GM20431 (cell line): ENCODE data around the gene S100A1.
"Not testable (repeated sequence)": the region's sequence is repeated elsewhere in the genome, so short reads cannot be mapped to it uniquely, and the experiment has no call there.

Experiments
- in situ Hi-C: fragments of 300-500 bp; cut with MseI, MboI; formaldehyde crosslinking; loops from one replicate; pipeline ENCODE4 v1.15.0; 2020; ENCODE audit warnings: low sequenced_read_pairs; ENCODE audit not compliant: unreplicated experiment

Gene S100A1

DNA sequence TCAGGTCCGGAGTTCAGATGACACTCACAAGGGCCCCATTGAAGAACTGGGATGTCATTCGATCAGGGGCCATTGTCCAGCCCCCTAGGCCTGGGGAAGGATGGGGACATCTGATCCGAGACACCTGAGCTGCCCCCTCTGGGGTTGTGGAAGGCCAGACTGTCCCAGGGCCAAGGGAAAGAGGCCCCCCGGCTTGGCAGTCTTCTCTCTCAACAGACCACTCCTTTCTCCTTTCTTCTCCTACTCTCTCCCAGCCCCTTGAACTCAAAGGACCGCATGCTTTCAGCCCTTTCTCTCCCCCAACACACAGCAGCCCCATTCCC lies 1.1 kb downstream of the S100A1 start:
- in situ Hi-C loops, result no loop called here

GRCh38 chr1:153629971-153630370 lies 1.7 kb downstream of the S100A1 start:
- in situ Hi-C loops, result no loop called here

GRCh38 chr1:153630384-153630783 lies 2.1 kb downstream of the S100A1 start:
- in situ Hi-C loops, result no loop called here

- in situ Hi-C loops, result no loop called here
Measured at GRCh38 chr1:153631047-153632022, 3.1 kb downstream of the S100A1 start.

DNA sequence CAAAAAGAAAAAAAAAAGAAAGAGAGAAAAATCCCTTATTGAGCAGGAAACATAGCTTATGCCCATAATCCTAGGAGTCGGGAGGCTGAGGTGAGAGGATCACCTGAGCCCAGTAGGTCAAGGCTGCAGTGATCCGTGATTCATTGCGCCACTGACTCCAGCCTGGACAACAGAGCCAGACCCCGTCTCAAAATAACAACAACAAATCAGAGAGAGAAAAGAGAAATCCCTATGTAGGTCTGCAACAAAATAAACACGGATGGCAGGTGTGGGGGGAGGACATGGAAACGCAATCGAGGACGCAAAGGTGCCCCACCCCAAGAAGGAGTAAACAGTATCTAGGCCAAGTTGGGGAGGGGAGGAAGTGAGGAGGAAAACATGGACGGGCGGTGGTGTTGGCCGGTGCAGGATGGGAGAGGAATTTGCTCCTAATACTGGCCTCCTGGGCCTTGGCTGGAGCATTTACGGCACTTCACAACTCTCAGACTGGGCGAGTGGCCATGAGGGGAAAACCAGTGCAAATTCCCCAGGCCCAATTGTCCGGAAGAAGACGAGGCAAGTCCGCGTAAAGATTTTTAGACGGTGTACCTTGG lies 5.0 kb downstream of the S100A1 start:
- in situ Hi-C loops, result no loop called here

DNA sequence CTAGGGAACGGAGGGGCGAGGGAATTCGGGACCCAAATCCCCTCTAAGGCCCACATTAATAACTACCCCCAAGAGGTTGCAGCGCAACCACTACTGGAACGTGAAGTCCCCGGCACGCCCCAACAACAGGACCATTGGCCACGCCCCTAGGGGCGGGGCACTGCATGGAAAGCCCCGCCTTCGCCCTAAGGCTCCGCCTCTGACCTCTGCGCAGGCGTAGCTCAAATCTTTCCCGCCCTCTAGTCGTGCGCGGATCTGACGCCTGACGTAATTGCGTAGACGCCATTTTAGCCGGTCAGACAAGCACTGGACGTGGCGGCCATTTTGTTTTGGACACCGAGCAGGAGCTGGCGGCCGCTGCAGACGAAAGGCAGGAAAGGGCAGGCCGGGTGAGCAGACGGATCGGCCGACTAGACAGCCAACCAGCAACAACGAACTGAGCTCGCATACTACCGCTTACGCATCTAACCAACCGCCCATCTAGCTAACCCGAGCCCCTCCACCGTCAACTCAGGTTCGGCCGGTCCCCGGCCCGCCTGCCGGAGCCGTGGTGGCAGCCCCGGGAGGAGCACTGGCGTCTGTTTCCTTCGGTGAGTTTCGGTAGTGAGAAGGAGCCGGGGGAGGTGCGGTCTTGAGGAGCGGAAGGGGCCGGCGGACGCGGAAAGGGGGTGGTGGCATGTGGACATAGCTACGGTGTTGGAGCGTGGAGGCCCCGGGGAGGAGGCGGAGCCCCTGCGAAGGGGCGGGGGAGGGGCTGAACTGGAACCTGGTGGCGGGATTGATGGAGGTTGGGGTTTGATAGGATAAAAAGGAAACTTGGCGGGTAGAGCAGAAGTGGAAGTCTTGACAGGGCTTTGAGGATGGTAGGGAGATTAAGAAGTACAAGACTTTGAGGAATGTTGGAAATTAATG lies 5.8 kb downstream of the S100A1 start, which contains the start of gene CHTOP:
Gene CHTOP (plus strand): TSS at position 313 of the 912 bp plus-strand sequence. CDS start 2,523 bp downstream, outside the sequence.
- in situ Hi-C loops, result no loop called here

DNA sequence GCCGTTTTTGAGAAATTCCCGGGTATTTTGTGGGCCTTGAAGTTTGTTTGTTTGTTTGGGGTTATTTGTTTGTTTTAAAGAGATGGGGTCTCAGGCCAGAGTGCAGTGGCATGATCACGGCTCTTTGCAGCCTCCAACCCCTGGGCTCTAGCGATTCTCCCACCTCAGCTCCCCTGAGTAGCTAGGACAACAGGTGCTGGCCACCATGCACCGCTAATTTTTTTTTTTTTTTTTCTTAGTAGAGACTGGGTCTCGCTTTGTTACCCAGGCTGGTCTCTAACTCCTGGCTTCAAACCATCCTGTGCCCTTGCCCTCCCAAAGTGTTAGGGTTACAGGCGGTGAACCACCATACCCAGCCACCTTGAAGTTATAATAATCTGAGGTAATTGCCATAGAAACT lies 7.6 kb downstream of the S100A1 start:
- in situ Hi-C loops, result no loop called here

GRCh38 chr1:153636312-153636711 lies 8.1 kb downstream of the S100A1 start:
- in situ Hi-C loops, result no loop called here

DNA sequence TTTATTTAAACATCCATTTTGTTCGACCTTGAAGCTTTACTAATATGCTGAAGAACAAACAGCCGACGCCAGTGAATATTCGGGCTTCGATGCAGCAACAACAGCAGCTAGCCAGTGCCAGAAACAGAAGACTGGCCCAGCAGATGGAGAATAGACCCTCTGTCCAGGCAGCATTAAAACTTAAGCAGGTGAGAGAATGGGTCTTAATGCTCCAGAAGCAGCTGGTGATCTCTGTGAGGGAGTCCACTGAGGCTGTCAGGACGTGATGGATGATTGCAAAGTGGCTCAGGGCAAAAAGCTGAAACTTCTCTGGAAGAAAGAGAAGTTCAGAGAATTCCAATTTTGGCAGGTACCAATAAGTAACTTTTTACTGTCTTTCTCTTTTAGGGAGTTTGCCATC lies 10.0 kb downstream of the S100A1 start:
- in situ Hi-C loops, result no loop called here

GRCh38 chr1:153639280-153639679 lies 11.0 kb downstream of the S100A1 start:
- in situ Hi-C loops, result no loop called here

DNA sequence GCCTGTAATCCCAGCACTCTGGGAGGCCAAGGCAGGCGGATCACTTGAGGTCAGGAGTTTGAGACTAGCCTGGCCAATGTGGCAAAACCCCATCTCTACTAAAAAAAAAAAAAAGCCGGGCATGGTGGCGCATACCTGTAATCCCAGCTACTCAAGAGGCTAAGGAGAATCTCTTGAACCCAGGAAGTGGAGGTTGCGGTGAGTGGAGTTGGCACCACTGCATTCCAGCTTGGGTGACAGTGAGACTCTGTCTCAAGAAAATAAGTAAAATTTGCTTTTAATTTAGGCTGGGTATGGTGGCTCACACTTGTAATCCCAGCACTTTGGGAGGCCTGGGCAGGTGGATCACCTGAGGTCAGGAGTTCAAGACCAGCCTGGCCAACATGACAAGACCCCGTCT lies 12.0 kb downstream of the S100A1 start:
- in situ Hi-C loops, result not testable (repeated sequence)

DNA sequence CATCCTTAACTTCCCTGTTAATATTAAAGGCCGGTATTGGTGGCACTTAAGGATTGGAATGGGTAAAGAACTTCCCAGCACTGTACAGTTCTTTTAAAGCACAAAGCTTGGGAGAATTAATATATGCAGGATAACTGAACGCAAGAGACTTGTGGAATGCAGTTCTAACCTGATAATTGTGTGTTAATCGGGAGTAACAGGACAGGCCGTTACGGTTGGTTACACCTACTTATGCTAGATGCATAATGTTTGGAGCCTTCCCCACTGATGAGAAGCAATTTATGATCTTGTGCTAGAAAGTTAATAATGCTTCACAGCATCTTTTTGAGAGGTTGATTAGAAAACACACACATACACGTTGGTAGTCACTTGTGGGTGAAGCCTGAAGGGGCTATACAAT lies 12.6 kb downstream of the S100A1 start:
- in situ Hi-C loops, result no loop called here

DNA sequence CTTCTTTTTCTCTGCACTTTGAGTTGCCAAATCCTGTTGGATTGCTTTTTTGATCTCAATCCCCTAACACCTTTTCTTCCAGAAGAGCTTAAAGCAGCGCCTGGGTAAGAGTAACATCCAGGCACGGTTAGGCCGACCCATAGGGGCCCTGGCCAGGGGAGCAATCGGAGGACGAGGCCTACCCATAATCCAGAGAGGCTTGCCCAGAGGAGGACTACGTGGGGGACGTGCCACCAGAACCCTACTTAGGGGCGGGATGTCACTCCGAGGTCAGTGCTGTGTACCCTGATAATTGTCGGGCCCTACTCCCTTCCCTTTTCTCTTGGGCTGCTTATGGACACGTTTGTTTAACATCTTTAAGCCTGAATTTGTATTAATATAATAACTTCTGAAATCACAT lies 13.9 kb downstream of the S100A1 start:
- in situ Hi-C loops, result no loop called here

- in situ Hi-C loops, result no loop called here
Measured at GRCh38 chr1:153643100-153643499, 14.9 kb downstream of the S100A1 start.

GRCh38 chr1:153643816-153644215 lies 15.6 kb downstream of the S100A1 start:
- in situ Hi-C loops, result no loop called here

- in situ Hi-C loops, result no loop called here
Measured at GRCh38 chr1:153646672-153647345, 18.6 kb downstream of the S100A1 start.

- in situ Hi-C loops, result no loop called here
Measured at GRCh38 chr1:153647346-153647714, 19.1 kb downstream of the S100A1 start.

- in situ Hi-C loops, result no loop called here
Measured at GRCh38 chr1:153648000-153648643, 19.9 kb downstream of the S100A1 start.

DNA sequence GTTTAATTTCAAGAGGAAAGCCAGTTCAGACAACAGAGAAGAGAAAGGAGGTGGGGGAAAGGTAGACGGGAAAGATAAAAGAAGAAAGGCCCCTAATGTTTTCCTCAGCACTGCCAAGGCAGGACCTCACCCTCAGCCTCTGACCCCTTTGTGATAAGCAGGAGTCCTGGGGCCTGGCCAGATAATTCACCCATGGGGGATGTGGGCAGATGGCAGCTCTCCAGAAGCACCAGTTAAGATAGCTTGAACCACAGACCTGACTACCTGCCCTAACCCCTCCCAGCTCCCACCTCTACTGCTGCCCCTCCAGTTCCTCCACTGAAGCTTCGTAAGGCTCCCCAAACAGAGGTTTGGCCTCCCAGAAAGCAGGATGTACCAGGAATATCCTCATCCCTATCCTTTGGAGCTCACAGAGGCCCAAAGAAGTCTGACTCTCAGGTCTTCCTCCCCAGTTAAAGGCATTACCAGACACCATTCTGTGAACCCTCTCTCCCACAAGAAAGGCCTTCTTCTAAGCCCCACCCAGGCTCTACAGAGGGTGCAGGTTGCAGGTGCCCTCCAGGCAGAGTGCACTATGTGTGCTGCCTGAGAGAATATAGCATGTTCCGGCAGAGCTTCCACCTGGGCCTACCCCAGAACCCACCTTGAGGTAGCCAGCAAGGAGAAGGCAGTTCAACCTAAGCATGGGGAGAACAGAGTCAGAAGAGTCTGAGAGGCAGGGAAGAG lies 21.1 kb downstream of the S100A1 start:
- in situ Hi-C loops, result no loop called here
